Embryonic facial prominence (tissue), 1 donor: Measurements from ENCODE around the gene PRKCH.

Experiments
- DNase-seq: peaks from one replicate; pipeline ENCODE4 v3.0.0-alpha.2; 2016; ENCODE audit errors: extremely low spot score

Gene PRKCH

GRCh38 chr14:61491224-61491623 is 169.8 kb downstream of the PRKCH start:
- no peak for DNase-seq

- DNase-seq = no peak
Measured at GRCh38 chr14:61491876-61492434, 170.6 kb downstream of the PRKCH start.

GRCh38 chr14:61492474-61492873 is 171.1 kb downstream of the PRKCH start:
- no peak for DNase-seq

- DNase-seq = no peak
Measured at GRCh38 chr14:61493239-61493638, 171.9 kb downstream of the PRKCH start.

GRCh38 chr14:61494018-61494417 is 172.6 kb downstream of the PRKCH start:
- no peak for DNase-seq

- no peak for DNase-seq
Measured at GRCh38 chr14:61495809-61496208, 174.4 kb downstream of the PRKCH start.

- DNase-seq = no peak
Measured at GRCh38 chr14:61498303-61498702, 176.9 kb downstream of the PRKCH start.

- no peak for DNase-seq
Measured at GRCh38 chr14:61498811-61499210, 177.4 kb downstream of the PRKCH start.

GRCh38 chr14:61499991-61500390 is 178.6 kb downstream of the PRKCH start:
- DNase-seq = no peak

- no peak for DNase-seq
Measured at GRCh38 chr14:61501714-61502458, 180.5 kb downstream of the PRKCH start.

GRCh38 chr14:61502459-61503093 is 181.2 kb downstream of the PRKCH start:
- DNase-seq = no peak

- no peak for DNase-seq
Measured at GRCh38 chr14:61503167-61503801, 181.9 kb downstream of the PRKCH start.

- no peak for DNase-seq
Measured at GRCh38 chr14:61504901-61505300, 183.5 kb downstream of the PRKCH start.

GRCh38 chr14:61505815-61506809 is 184.7 kb downstream of the PRKCH start:
- no peak for DNase-seq

GRCh38 chr14:61508526-61508925 is 187.1 kb downstream of the PRKCH start:
- DNase-seq = no peak

- DNase-seq = no peak
Measured at GRCh38 chr14:61510736-61511557, 189.6 kb downstream of the PRKCH start.

- no peak for DNase-seq
Measured at GRCh38 chr14:61511558-61511948, 190.2 kb downstream of the PRKCH start.

GRCh38 chr14:61512026-61512834 is 190.9 kb downstream of the PRKCH start:
- DNase-seq = peak; percentile 40

GRCh38 chr14:61513986-61514830 is 192.8 kb downstream of the PRKCH start:
- no peak for DNase-seq
